Tibial artery (tissue), 4 donors: Measurements from ENCODE around the gene ADARB2.

Experiments used
- DNase-seq, 2 donors: peaks; one replicate each; pipeline ENCODE4 v3.0.0-alpha.2; 2019
- H3K27ac ChIP-seq, 2 donors: fragments of 200-600 bp; sonication (generic) in 1 of 2; 1 replicate in 1 of 2; 2 replicates in 1 of 2; pipeline ENCODE4 v1.5.1; 2018 to 2019; ENCODE audit warnings: mild to moderate bottlenecking in 1 of 2
- H3K27me3 ChIP-seq, 2 donors: fragments of 200-600 bp; sonication (generic) in 1 of 2; one replicate each; pipeline versions ENCODE4 v1.5.1 to v1.6.0; 2016 to 2019
- H3K36me3 ChIP-seq, 3 donors: fragments of 200-600 bp; sonication (generic) in 2 of 3; one replicate each; pipeline ENCODE4 v1.5.1; 2016 to 2019; ENCODE audit warnings: mild to moderate bottlenecking in 2 of 3
- H3K4me1 ChIP-seq, 4 donors: fragments of 200-600 bp; sonication (generic) in 2 of 4; 1 replicate in 3 of 4; 2 replicates in 1 of 4; pipeline ENCODE4 v1.5.1; 2016 to 2019
- H3K4me3 ChIP-seq, 2 donors: fragments of 200-600 bp; sonication (generic) in 1 of 2; 1 replicate in 1 of 2; 2 replicates in 1 of 2; pipeline ENCODE4 v1.5.1; 2018 to 2019; ENCODE audit warnings: mild to moderate bottlenecking in 2 of 2
- H3K9me3 ChIP-seq, 3 donors: fragments of 200-600 bp; sonication (generic) in 1 of 3; one replicate each; pipeline ENCODE4 v1.5.1; 2016 to 2019
- intact Hi-C: fragments of 100-400 bp; cut with DNase I; formaldehyde crosslinking; loops from one replicate; pipeline ENCODE4 v1.15.0; 2023; ENCODE audit warnings: low total_unique reads
- TF ChIP-seq, protein P1 (sequence below), 2 experiments: fragments of 200-600 bp in 1 of 2; fragments of 450-650 bp in 1 of 2; IDR thresholded peaks; one replicate each; pipeline ENCODE4 v1.5.1; 2017 to 2019; ENCODE audit warnings: antibody characterized with exemption in 2 of 2, mild to moderate bottlenecking in 1 of 2, moderate library complexity in 1 of 2

Gene ADARB2

DNA sequence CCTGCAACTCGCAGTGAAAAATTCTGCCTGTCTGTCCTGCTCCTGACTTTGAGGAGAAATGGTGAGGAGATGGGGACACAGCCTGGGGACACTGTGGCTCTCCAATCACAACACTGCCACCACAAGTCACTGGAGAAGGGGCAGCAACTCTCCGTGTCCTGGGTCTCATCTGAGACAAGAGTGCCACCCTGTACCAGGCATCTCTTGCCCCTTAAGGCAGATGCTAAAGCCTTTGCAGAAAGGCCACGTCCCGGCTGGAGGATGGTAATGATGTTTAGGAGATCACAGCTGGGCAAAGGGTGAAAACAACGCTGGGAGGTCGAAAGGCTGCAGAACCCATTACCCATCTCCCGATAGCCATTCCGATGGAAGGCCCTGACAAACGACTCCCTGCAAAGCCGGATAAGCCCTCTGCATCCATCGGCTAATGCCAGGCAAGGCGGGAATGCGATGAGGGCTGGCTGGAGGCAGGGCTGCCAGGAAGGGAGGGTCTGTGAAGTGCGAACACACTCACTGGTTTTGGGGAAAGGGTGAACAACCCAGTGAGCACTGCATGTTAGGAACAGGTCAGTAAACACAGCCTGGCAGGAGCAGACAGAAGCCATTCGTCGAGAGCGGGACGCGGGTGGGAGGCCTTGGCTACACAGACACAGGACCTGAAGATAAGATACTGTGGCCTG, 190.8 kb downstream of the ADARB2 start:
- Histone ChIP-seq H3K27ac (no peak overlapping the region), H3K36me3 (no peaks in the 10 kb centered on the region), H3K4me1 (no peaks in the 10 kb centered on the region), H3K9me3 (no peaks in the 10 kb centered on the region), H3K27me3 (peaks cover 0 to 15% of the 10 kb centered on the region in 2 donors), H3K4me3 (no peak overlapping the region)
- TF ChIP-seq, protein P1, sequence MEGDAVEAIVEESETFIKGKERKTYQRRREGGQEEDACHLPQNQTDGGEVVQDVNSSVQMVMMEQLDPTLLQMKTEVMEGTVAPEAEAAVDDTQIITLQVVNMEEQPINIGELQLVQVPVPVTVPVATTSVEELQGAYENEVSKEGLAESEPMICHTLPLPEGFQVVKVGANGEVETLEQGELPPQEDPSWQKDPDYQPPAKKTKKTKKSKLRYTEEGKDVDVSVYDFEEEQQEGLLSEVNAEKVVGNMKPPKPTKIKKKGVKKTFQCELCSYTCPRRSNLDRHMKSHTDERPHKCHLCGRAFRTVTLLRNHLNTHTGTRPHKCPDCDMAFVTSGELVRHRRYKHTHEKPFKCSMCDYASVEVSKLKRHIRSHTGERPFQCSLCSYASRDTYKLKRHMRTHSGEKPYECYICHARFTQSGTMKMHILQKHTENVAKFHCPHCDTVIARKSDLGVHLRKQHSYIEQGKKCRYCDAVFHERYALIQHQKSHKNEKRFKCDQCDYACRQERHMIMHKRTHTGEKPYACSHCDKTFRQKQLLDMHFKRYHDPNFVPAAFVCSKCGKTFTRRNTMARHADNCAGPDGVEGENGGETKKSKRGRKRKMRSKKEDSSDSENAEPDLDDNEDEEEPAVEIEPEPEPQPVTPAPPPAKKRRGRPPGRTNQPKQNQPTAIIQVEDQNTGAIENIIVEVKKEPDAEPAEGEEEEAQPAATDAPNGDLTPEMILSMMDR (IDR thresholded peaks at IDR 0.05) = no peak
- peak in 1 of 2 donors; percentile 31 for DNase-seq
- intact Hi-C loops = no loop called here

DNA sequence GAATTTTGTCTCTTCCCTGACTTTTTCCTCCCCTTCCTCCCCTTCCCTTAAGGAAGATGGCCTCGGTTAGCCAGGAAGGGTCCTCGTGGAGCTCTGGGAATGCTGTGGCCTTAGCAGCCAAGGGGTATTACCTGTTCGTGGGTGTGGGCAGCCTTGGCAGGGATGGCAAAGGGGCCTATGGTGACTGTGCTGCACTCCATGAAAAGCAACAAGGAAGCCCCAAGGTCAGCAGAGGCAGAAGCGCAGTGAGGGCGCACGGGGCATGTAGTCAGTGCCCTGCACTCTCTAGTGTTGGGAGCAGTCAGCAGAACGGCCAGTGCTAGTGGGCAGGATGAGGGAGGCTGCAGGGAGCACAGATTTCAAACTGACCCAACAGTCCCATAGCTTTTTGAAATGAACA, 191.8 kb downstream of the ADARB2 start:
- TF ChIP-seq, protein P1 (IDR thresholded peaks at IDR 0.05) = no peak
- intact Hi-C loops = no loop called here
- no peak overlapping the region for H3K4me3 ChIP-seq
- DNase-seq = peak in 1 of 2 donors; percentile 16
- H3K36me3 ChIP-seq = no peaks in the 10 kb centered on the region
- H3K27ac ChIP-seq = no peak overlapping the region
- peaks cover 0 to 15% of the 10 kb centered on the region in 2 donors for H3K27me3 ChIP-seq
- H3K4me1 ChIP-seq = no peaks in the 10 kb centered on the region
- H3K9me3 ChIP-seq = no peaks in the 10 kb centered on the region

DNA sequence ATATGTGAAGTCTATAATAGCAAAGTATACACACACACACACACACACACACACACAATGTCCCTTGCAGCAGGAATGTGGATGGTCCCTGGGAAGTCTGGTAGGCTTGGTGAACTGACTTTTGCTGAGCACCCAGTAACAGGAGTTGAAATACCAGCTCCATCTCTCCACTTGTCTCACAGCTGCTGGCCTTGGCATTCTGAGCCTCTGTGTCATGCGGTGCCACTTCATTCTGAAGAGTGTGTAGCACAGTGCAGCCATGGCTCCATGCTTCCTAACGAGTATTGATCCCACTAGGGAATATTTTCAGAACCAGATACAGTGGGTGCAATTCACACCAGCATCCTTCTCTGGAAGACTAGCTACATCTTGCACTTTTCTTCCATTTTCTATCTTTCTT, 192.4 kb downstream of the ADARB2 start:
- DNase-seq = peak in 1 of 2 donors; percentile 32
- intact Hi-C loops = no loop called here
- H3K4me1 ChIP-seq = no peaks in the 10 kb centered on the region
- H3K27ac ChIP-seq = no peak overlapping the region
- TF ChIP-seq, protein P1 (IDR thresholded peaks at IDR 0.05) = no peak
- H3K36me3 ChIP-seq = no peaks in the 10 kb centered on the region
- no peak overlapping the region for H3K4me3 ChIP-seq
- H3K9me3 ChIP-seq = no peaks in the 10 kb centered on the region
- peaks cover 0 to 15% of the 10 kb centered on the region in 2 donors for H3K27me3 ChIP-seq

DNA sequence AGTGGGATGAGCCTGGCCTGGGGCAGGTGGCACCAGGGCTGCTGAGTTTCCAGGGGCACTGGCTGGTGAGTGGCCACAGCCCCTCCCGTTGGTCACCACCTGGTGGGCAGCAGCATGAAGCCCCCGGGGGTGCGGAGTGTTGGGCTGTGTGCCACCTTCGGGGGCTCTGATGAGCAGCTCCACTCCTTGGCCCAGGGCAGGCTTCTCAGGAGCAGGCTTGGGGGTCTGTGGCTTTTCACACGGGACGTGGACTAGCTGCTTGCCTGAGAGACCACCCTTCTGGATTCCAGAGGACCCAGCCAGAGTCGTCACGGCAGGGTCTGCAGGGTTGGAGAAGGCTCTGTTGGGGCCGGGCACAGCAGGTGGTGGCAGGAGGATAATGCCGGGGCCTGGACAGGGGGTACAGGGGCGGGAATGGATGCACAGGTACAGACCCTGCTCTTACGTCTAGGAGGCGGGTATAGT, 193.1 kb downstream of the ADARB2 start:
- intact Hi-C loops = no loop called here
- no peak overlapping the region for H3K4me3 ChIP-seq
- no peaks in the 10 kb centered on the region for H3K9me3 ChIP-seq
- no peak overlapping the region for H3K27ac ChIP-seq
- no peaks in the 10 kb centered on the region for H3K36me3 ChIP-seq
- DNase-seq = peak in 1 of 2 donors; percentile 41
- no peaks in the 10 kb centered on the region for H3K4me1 ChIP-seq
- TF ChIP-seq, protein P1 (IDR thresholded peaks at IDR 0.05) = no peak
- peaks cover 0 to 15% of the 10 kb centered on the region in 2 donors for H3K27me3 ChIP-seq

DNA sequence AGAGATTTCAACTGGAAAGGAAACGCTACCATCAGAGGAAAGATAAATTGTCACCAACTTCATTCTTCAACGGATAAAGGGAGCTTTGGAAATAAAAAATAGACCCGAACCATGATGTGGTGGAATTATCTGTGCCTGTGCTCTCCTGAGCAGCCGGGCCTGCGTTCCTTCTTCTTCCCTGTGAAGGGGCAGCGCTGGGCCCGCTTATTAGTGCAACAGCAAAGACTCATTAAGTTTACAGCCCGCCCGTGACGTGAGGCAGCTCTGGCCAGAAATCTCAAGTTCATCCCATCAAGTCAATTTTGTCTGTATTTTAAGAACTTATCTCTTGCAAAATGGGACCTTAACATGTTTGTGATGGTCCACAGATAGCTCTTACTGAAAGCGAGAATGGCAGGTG, 193.7 kb downstream of the ADARB2 start:
- H3K36me3 ChIP-seq = no peaks in the 10 kb centered on the region
- peaks cover 0 to 15% of the 10 kb centered on the region in 2 donors for H3K27me3 ChIP-seq
- DNase-seq = peak in 1 of 2 donors; percentile 6
- intact Hi-C loops = no loop called here
- no peak overlapping the region for H3K27ac ChIP-seq
- TF ChIP-seq, protein P1 (IDR thresholded peaks at IDR 0.05) = no peak
- H3K9me3 ChIP-seq = no peaks in the 10 kb centered on the region
- no peaks in the 10 kb centered on the region for H3K4me1 ChIP-seq
- no peak overlapping the region for H3K4me3 ChIP-seq
